Smooth muscle cell (in vitro differentiated cells): ENCODE measurements around the gene ROPN1. TPM values are rescaled to one million over a fixed set of nuclear protein-coding genes. Genes with fewer than 3 reads are reported as not detected.

Source experiments
- DNase-seq: peaks from one replicate; lab custom pipeline; 2025; ENCODE audit not compliant: unreplicated experiment; lab: John Stamatoyannopoulos, UW
- H2AFZ ChIP-seq: fragments of 200-600 bp; sonication (generic); 2 replicates; pipeline ENCODE4 v1.6.0; 2016; ENCODE audit warnings: antibody characterized with exemption, low read depth, mild to moderate bottlenecking
- H3F3A ChIP-seq: fragments of 200-600 bp; sonication (generic); 2 replicates; pipeline ENCODE4 v1.6.0; 2017; ENCODE audit warnings: antibody characterized with exemption, low read depth
- H3K27ac ChIP-seq: fragments of 200-600 bp; sonication (generic); 2 replicates; pipeline ENCODE4 v1.5.1; 2016; ENCODE audit warnings: low read depth, mild to moderate bottlenecking
- H3K27me3 ChIP-seq: fragments of 200-600 bp; sonication (generic); 2 replicates; pipeline ENCODE4 v1.6.1; 2016; ENCODE audit warnings: low read depth, mild to moderate bottlenecking
- H3K36me3 ChIP-seq: fragments of 200-600 bp; sonication (generic); 2 replicates; pipeline ENCODE4 v1.5.1; 2016; ENCODE audit warnings: low read depth
- H3K4me1 ChIP-seq: fragments of 200-600 bp; sonication (generic); 2 replicates; pipeline ENCODE4 v1.5.1; 2016; ENCODE audit warnings: low read depth
- H3K4me2 ChIP-seq: fragments of 200-600 bp; sonication (generic); 2 replicates; pipeline ENCODE4 v1.6.0; 2016; ENCODE audit warnings: mild to moderate bottlenecking
- H3K4me3 ChIP-seq: fragments of 200-600 bp; sonication (generic); 2 replicates; pipeline ENCODE4 v1.5.1; 2016; ENCODE audit warnings: mild to moderate bottlenecking
- H3K79me2 ChIP-seq: fragments of 200-600 bp; sonication (generic); 2 replicates; pipeline ENCODE4 v1.6.0; 2016; ENCODE audit warnings: low read depth, mild to moderate bottlenecking
- H3K9ac ChIP-seq: fragments of 200-600 bp; sonication (generic); 2 replicates; pipeline ENCODE4 v1.6.0; 2016; ENCODE audit warnings: low read depth
- H3K9me3 ChIP-seq: fragments of 200-600 bp; sonication (generic); replicated peaks from 2 replicates; pipeline ENCODE4 v1.5.1; 2016; ENCODE audit warnings: low read depth
- H4K20me1 ChIP-seq: fragments of 200-600 bp; sonication (generic); 2 replicates; pipeline ENCODE4 v1.6.0; 2016; ENCODE audit warnings: low read depth
- CTCF ChIP-seq: fragments of 200-600 bp; sonication (generic); IDR thresholded peaks from 2 replicates; pipeline ENCODE4 v1.5.1; 2017; ENCODE audit warnings: borderline replicate concordance, mild to moderate bottlenecking, antibody characterized with exemption; ENCODE audit not compliant: insufficient read depth, poor library complexity, severe bottlenecking
- WGBS: methylation state at CpG from one replicate; pipeline ENCODE4 v1.1.7; 2016; ENCODE audit warnings: low lambda C conversion rate; 5-methylcytosine and 5-hydroxymethylcytosine counted together
- polyA plus RNA-seq: library from polyadenylated mRNA; unstranded; fragments of >200 nt; fragmentation: Nextera tagmentation; extraction: Ambion mirVana; gene quantifications from 2 replicates; pipeline ENCODE4 v1.2.1, GENCODE V29; 2016
- total RNA-seq: library from RNA; depleted of rRNA; stranded (reverse); fragments of >200 nt; gene quantifications from 2 replicates; pipeline ENCODE4 v1.2.3, GENCODE V29; 2014

ROPN1 gene
- total and polyA plus RNA-seq, 2 experiments from 2014 or later = not detected

DNA sequence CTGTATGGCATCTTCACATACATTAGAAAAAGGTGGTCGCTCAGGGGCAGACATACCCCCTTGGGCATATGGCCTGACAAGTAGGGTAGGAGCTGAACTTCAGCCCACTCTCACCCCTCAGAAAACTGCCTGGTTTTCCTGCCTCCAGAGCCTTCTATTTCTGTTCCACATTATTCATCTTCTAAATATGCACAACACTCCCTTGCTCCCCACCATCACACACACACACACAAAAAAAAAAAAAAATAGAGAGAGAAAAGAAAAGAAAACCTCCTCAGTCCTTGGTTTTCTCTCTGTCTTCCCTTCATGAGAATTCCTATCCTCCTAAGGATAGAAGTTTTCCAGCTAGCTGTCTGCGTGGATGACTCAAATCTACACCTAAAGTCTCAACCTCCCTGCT is 5.6 kb upstream of the ROPN1 start:
- H3F3A ChIP-seq = no peaks in the 10 kb centered on the region
- H3K4me1 ChIP-seq = peaks cover 3% of the 10 kb centered on the region
- H4K20me1 ChIP-seq = no peaks in the 10 kb centered on the region
- no peak overlapping the region for H3K27ac ChIP-seq
- peaks cover 67% of the 10 kb centered on the region for H3K27me3 ChIP-seq
- no peaks in the 10 kb centered on the region for H3K36me3 ChIP-seq
- H2AFZ ChIP-seq = no peak overlapping the region
- no peaks in the 10 kb centered on the region for H3K9me3 ChIP-seq
- DNase-seq = no peak
- H3K9ac ChIP-seq = no peak overlapping the region
- no peak overlapping the region for H3K4me3 ChIP-seq
- no peak overlapping the region for H3K4me2 ChIP-seq
- WGBS = 85% methylated on average over 2 of the region's 2 CpGs
- H3K79me2 ChIP-seq = no peaks in the 10 kb centered on the region
- no peak for TF ChIP-seq CTCF

DNA sequence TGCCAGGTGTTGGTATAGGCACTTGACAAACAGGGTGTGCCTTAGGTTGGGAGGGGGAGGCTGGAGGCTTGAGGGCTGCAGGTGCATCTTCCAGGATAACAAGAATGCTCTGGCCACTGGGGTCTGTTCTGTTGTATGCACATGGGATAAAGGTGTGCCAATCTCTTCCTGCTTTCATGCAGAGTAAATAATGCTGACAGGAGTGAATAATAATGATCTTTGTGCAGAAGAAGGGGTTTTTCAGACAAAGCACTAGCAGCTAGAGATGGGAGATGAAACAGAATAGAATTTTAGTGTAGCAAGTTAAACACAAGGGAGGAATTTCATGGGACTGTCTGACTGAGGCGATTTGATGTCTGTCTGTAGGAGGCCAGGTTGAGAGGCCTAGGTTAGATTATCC is 1.9 kb upstream of the ROPN1 start:
- Histone ChIP-seq H2AFZ (no peak overlapping the region), H3K4me2 (no peak overlapping the region), H3K27me3 (peaks cover 55% of the 10 kb centered on the region), H4K20me1 (no peaks in the 10 kb centered on the region), H3K9me3 (no peaks in the 10 kb centered on the region), H3K27ac (no peak overlapping the region), H3F3A (no peaks in the 10 kb centered on the region), H3K79me2 (no peaks in the 10 kb centered on the region), H3K36me3 (no peaks in the 10 kb centered on the region), H3K4me1 (peaks cover 3% of the 10 kb centered on the region), H3K4me3 (no peak overlapping the region), H3K9ac (no peak overlapping the region)
- DNase-seq = no peak
- WGBS = 81% methylated on average over 1 of the region's 1 CpG
- TF ChIP-seq CTCF = no peak

DNA sequence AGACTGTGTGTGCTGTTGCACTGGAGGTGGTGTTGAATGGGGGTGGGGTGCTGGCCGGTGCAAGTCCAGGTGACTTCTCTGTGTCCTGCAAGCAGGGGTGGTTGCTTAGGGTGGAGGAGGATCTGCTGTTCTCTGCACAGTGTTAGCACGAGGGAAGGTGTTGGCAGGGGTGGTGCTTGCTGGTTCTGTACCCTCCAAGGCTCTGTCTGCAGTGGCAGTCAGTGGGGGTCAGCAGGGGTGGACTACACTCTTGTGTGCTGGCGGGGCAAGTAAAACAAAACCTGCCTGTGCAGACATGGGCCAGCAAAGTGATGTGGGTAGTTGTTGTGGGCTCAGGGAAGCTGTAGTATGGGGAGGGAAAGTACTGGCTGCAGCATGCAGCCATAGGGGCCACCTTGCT is 5.5 kb downstream of the ROPN1 start:
- 79% methylated on average over 3 of the region's 3 CpGs for WGBS
- H3K79me2 ChIP-seq = no peaks in the 10 kb centered on the region
- no peaks in the 10 kb centered on the region for H3K9me3 ChIP-seq
- TF ChIP-seq CTCF = no peak
- no peak overlapping the region for H2AFZ ChIP-seq
- H4K20me1 ChIP-seq = no peaks in the 10 kb centered on the region
- no peak overlapping the region for H3K27ac ChIP-seq
- no peaks in the 10 kb centered on the region for H3K36me3 ChIP-seq
- no peak overlapping the region for H3K4me3 ChIP-seq
- no peaks in the 10 kb centered on the region for H3F3A ChIP-seq
- H3K4me2 ChIP-seq = no peak overlapping the region
- no peak for DNase-seq
- H3K27me3 ChIP-seq = peaks cover 56% of the 10 kb centered on the region
- H3K4me1 ChIP-seq = no peaks in the 10 kb centered on the region
- H3K9ac ChIP-seq = no peak overlapping the region

GRCh38 chr3:123984957-123985356 is 7.0 kb downstream of the ROPN1 start:
- Histone ChIP-seq H3K9me3 (no peaks in the 10 kb centered on the region), H2AFZ (no peak overlapping the region), H3K4me1 (no peaks in the 10 kb centered on the region), H3F3A (no peaks in the 10 kb centered on the region), H3K9ac (no peak overlapping the region), H3K79me2 (no peaks in the 10 kb centered on the region), H3K4me3 (no peak overlapping the region), H4K20me1 (no peaks in the 10 kb centered on the region), H3K27ac (no peak overlapping the region), H3K4me2 (no peak overlapping the region), H3K27me3 (peaks cover 56% of the 10 kb centered on the region), H3K36me3 (no peaks in the 10 kb centered on the region)
- 90% methylated on average over 3 of the region's 3 CpGs for WGBS
- no peak for TF ChIP-seq CTCF
- DNase-seq = no peak
